ENCODE results near the gene TSN. TPM values are rescaled to one million over a fixed set of nuclear protein-coding genes. Genes with fewer than 3 reads are reported as not detected.

The TSN gene
- total RNA-seq, 2 donors from 2014 or later: 33.5 to 34.3 TPM

DNA sequence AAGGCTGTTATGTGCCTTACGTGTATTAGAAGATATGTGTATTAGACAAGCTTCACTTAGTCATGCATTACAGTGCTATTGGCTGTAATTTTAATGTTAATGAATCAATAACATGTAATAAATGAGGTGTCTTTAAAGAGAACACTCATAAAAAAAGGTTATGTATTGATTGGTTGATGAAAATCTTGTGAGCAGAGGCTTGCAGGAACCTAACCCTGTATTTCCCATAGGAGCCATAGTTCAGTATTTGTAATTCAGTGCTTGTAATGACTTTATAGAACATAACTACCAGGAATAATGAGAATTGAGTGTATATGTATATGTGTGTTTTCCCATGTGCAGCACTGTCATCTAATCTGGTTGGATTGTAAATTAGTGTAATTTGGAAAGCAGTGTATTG, 33.2 kb downstream of the TSN start:
- ATAC-seq (ENCODE audit: insufficient number of reproducible peaks, low FRiP score, low read depth): no peak
- H3K27me3 ChIP-seq (replicated peaks; ENCODE audit: insufficient read depth): no peaks in the 10 kb centered on the region
- no peak for DNase-seq (ENCODE audit: low spot score)

DNA sequence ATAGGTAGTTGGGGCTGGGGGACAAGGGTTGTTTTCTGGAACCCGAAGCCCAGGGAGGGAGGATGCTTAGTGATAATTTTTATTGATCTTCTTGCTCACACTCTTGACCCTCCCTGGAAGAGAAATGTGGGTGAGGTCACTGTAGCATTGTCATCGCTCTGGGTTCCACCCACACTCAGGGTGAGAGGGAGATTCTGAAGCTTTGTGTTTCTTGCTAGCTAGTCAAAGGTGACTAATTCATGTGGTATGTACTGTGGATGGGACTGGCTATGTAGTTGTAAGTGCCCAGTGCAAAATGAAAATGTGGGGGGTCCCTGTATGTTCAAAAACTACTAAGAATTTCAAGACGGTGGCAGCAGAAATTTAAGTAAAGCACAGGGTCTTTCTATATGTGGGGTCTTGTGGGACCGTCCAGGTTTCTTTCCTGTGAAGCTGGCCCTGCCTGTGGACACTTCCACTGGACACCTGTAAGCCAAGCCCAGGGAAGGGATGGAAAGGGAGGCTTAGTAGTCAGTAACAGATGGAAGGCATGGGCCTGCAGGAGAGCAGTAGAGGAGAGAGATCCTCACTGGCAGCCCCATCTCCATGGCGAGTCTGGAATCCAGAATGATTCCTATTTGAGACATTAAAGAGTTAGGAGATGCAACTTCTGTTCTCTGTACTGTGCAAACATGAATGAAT, 35.0 kb downstream of the TSN start:
- Histone ChIP-seq H3K4me3 (no peak overlapping the region), H3K27ac (no peak overlapping the region), H3K9me3 (no peaks in the 10 kb centered on the region), H3K36me3 (no peaks in the 10 kb centered on the region), H3K27me3 (replicated peaks; ENCODE audit: insufficient read depth) (no peaks in the 10 kb centered on the region), H3K4me1 (ENCODE audit: control insufficient read depth in 1 of 2, low read depth in 2 of 2) (no peaks in the 10 kb centered on the region)
- ATAC-seq (ENCODE audit: insufficient number of reproducible peaks, low FRiP score, low read depth) (no peak), DNase-seq (ENCODE audit: low spot score) (no peak)
- TF ChIP-seq, protein P1, sequence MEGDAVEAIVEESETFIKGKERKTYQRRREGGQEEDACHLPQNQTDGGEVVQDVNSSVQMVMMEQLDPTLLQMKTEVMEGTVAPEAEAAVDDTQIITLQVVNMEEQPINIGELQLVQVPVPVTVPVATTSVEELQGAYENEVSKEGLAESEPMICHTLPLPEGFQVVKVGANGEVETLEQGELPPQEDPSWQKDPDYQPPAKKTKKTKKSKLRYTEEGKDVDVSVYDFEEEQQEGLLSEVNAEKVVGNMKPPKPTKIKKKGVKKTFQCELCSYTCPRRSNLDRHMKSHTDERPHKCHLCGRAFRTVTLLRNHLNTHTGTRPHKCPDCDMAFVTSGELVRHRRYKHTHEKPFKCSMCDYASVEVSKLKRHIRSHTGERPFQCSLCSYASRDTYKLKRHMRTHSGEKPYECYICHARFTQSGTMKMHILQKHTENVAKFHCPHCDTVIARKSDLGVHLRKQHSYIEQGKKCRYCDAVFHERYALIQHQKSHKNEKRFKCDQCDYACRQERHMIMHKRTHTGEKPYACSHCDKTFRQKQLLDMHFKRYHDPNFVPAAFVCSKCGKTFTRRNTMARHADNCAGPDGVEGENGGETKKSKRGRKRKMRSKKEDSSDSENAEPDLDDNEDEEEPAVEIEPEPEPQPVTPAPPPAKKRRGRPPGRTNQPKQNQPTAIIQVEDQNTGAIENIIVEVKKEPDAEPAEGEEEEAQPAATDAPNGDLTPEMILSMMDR (IDR thresholded peaks at IDR 0.05): no peak

More for the DNA sequence above, 33.2 kb downstream of the TSN start:
- H3K36me3 ChIP-seq: no peaks in the 10 kb centered on the region
- H3K4me3 ChIP-seq: no peak overlapping the region
- no peaks in the 10 kb centered on the region for H3K4me1 ChIP-seq (ENCODE audit: control insufficient read depth in 1 of 2, low read depth in 2 of 2)
- no peak overlapping the region for H3K27ac ChIP-seq
- TF ChIP-seq, protein P1 (IDR thresholded peaks at IDR 0.05): no peak
- no peaks in the 10 kb centered on the region for H3K9me3 ChIP-seq

DNA sequence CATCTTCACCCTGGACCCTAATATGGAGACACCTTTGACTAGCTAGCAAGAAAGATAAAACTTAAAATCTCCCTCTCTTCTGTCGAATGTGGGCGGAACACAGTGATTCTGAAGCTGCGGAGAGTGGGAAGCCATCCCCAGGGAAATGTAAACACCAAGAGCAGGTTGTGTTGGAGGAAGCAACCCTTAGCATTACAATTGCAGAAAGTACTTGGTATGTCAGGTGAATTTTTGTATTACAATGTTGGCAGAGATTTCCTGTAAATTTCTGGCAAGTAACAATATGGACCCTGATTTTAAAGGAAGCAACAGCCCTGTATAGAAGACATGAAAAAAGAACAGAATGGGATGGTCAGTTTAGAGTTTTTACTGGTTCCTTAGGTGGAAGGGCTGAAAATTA, 35.8 kb downstream of the TSN start:
- Histone ChIP-seq H3K27ac (no peak overlapping the region), H3K36me3 (no peaks in the 10 kb centered on the region), H3K4me1 (ENCODE audit: control insufficient read depth in 1 of 2, low read depth in 2 of 2) (no peaks in the 10 kb centered on the region), H3K27me3 (replicated peaks; ENCODE audit: insufficient read depth) (no peaks in the 10 kb centered on the region), H3K9me3 (no peaks in the 10 kb centered on the region), H3K4me3 (no peak overlapping the region)
- TF ChIP-seq, protein P1 (IDR thresholded peaks at IDR 0.05): no peak
- DNase-seq (ENCODE audit: low spot score) (no peak), ATAC-seq (ENCODE audit: insufficient number of reproducible peaks, low FRiP score, low read depth) (no peak)

DNA sequence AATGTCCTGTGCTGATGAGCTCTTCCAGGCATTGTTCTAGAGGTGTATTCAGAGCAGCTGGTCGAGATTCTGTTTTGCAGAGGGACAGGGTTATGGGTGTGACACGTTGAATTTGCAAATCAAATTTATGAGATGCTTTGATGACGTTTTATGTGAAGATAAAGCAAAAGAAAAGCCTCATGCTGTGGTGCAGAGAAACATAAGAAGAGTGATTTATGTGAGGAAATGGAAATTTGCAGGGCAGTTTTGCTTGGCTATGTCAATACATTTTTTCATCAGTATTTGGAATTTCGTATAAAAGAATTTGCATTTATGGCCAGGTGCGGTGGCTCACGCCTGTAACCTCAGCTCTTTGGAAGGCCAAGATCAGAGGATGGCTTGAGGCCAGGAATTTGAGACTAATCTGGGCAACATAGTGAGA, 36.4 kb downstream of the TSN start:
- no peak for DNase-seq (ENCODE audit: low spot score)
- no peak for ATAC-seq (ENCODE audit: insufficient number of reproducible peaks, low FRiP score, low read depth)
- H3K4me3 ChIP-seq: no peak overlapping the region
- H3K27me3 ChIP-seq (replicated peaks; ENCODE audit: insufficient read depth): no peaks in the 10 kb centered on the region
- H3K9me3 ChIP-seq: no peaks in the 10 kb centered on the region
- no peaks in the 10 kb centered on the region for H3K36me3 ChIP-seq
- no peaks in the 10 kb centered on the region for H3K4me1 ChIP-seq (ENCODE audit: control insufficient read depth in 1 of 2, low read depth in 2 of 2)
- TF ChIP-seq, protein P1 (IDR thresholded peaks at IDR 0.05): no peak
- no peak overlapping the region for H3K27ac ChIP-seq

DNA sequence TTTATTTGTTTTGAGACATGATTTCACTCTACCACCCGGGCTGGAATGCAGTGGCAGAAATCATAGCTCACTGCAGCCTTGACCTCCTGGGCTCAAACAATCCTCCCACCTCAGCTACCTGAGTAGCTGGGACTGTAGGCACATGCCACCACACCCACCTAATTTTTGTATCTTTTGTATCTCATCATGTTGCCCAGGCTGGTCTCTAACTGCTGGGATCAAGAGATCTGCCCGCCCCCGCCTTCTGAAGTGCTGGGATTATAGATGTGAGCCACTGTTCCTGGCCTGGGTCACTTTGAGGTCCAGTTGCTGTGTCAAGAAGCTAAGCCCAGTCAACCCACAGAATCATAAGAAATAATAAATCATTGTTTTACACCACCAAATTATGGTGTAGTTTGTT, 38.4 kb downstream of the TSN start:
- TF ChIP-seq, protein P1 (IDR thresholded peaks at IDR 0.05): no peak

More for the DNA sequence above, 38.4 kb downstream of the TSN start:
- Histone ChIP-seq H3K4me3 (no peak overlapping the region), H3K27ac (no peak overlapping the region), H3K36me3 (no peaks in the 10 kb centered on the region), H3K4me1 (ENCODE audit: control insufficient read depth in 1 of 2, low read depth in 2 of 2) (no peaks in the 10 kb centered on the region), H3K27me3 (replicated peaks; ENCODE audit: insufficient read depth) (no peaks in the 10 kb centered on the region), H3K9me3 (no peaks in the 10 kb centered on the region)
- no peak for DNase-seq (ENCODE audit: low spot score)
- no peak for ATAC-seq (ENCODE audit: insufficient number of reproducible peaks, low FRiP score, low read depth)

Data from thoracic aorta (tissue), 2 donors.